CD14-positive monocyte (primary cell): ENCODE data around the gene SMYD3. TPM values are rescaled to one million over a fixed set of nuclear protein-coding genes. Genes with fewer than 3 reads are reported as not detected.

Source experiments
- DNase-seq, 3 donors: peaks; one replicate each; pipeline ENCODE4 v3.0.0-alpha.2; 2011 to 2022
- H2AFZ ChIP-seq: 2 replicates; pipeline ENCODE4 v1.6.0; 2012; ENCODE audit warnings: mild to moderate bottlenecking, low read depth, low read length, inconsistent platforms; ENCODE audit not compliant: insufficient read depth, poor library complexity, severe bottlenecking
- H3K27ac ChIP-seq, 2 donors: 1 replicate in 1 of 2; 2 replicates in 1 of 2; pipeline ENCODE4 v1.5.1; 2012 to 2013; ENCODE audit warnings: low read length in 2 of 2, control low read depth in 1 of 2, inconsistent platforms in 1 of 2, low read depth in 1 of 2, mild to moderate bottlenecking in 1 of 2
- H3K27me3 ChIP-seq, 2 donors: one replicate each; pipeline versions ENCODE4 v1.6.0 to v1.6.1; 2011 to 2013; ENCODE audit warnings: low read length in 2 of 2; ENCODE audit not compliant: control insufficient read depth in 2 of 2, insufficient read depth in 2 of 2
- H3K36me3 ChIP-seq, 2 donors: replicated peaks in 1 of 2; 1 replicate in 1 of 2; 2 replicates in 1 of 2; pipeline versions ENCODE4 v1.5.1 to v1.6.1; 2012 to 2013; ENCODE audit warnings: low read length in 2 of 2, control low read depth in 1 of 2, inconsistent platforms in 1 of 2, mild to moderate bottlenecking in 1 of 2; ENCODE audit not compliant: insufficient read depth in 2 of 2, control insufficient read depth in 1 of 2
- H3K4me1 ChIP-seq, 2 donors: 1 replicate in 1 of 2; 2 replicates in 1 of 2; pipeline versions ENCODE4 v1.5.1 to v1.6.1; 2012 to 2013; ENCODE audit warnings: low read length in 2 of 2, control low read depth in 1 of 2, inconsistent platforms in 1 of 2, mild to moderate bottlenecking in 1 of 2, moderate library complexity in 1 of 2; ENCODE audit not compliant: insufficient read depth in 2 of 2, control insufficient read depth in 1 of 2
- H3K4me2 ChIP-seq: replicated peaks from 2 replicates; pipeline ENCODE3; 2012; ENCODE audit warnings: low read length, moderate library complexity, mild to moderate bottlenecking; ENCODE audit not compliant: poor library complexity, severe bottlenecking; ENCODE audit errors: extremely low read depth
- H3K4me3 ChIP-seq, 3 experiments: fragments of 200-600 bp in 1 of 3; sonication (generic) in 1 of 3; replicated peaks in 1 of 3; 1 replicate in 2 of 3; 2 replicates in 1 of 3; pipeline ENCODE4 v1.5.1; 2011 to 2013; ENCODE audit warnings: low read length in 3 of 3, mild to moderate bottlenecking in 3 of 3, control low read depth in 2 of 3, low read depth in 2 of 3, inconsistent platforms in 1 of 3, moderate library complexity in 1 of 3
- H3K79me2 ChIP-seq: 2 replicates; pipeline ENCODE4 v1.6.0; 2012; ENCODE audit warnings: mild to moderate bottlenecking, control low read depth, inconsistent platforms, low read length, moderate library complexity; ENCODE audit not compliant: insufficient read depth
- H3K9ac ChIP-seq: 2 replicates; pipeline ENCODE4 v1.6.0; 2017; ENCODE audit warnings: low read length, mild to moderate bottlenecking; ENCODE audit not compliant: insufficient read depth, poor library complexity, severe bottlenecking
- H3K9me3 ChIP-seq, 2 donors: replicated peaks in 1 of 2; 1 replicate in 1 of 2; 2 replicates in 1 of 2; pipeline versions ENCODE4 v1.5.1 to v1.6.1; 2012 to 2013; ENCODE audit warnings: low read length in 2 of 2, control low read depth in 1 of 2; ENCODE audit not compliant: control insufficient read depth in 1 of 2, insufficient read depth in 1 of 2
- H4K20me1 ChIP-seq: 2 replicates; pipeline ENCODE4 v1.6.0; 2012; ENCODE audit warnings: mild to moderate bottlenecking, low read length, control low read depth, moderate library complexity; ENCODE audit not compliant: insufficient read depth
- H3K27ac Mint-ChIP-seq, 7 donors: one replicate each; pipeline ENCODE4 v1.8.0; 2020; ENCODE audit warnings: mild to moderate bottlenecking in 7 of 7, mixed read lengths in 7 of 7, moderate library complexity in 6 of 7, inconsistent platforms in 2 of 7
- H3K27me3 Mint-ChIP-seq, 3 donors: one replicate each; pipeline ENCODE4 v1.8.0; 2021 to 2022; ENCODE audit warnings: low read depth in 3 of 3, mild to moderate bottlenecking in 3 of 3, mixed read lengths in 3 of 3, moderate library complexity in 3 of 3, inconsistent platforms in 1 of 3
- H3K36me3 Mint-ChIP-seq, 2 donors: one replicate each; pipeline ENCODE4 v1.8.0; 2020; ENCODE audit warnings: mixed read lengths in 2 of 2, inconsistent platforms in 1 of 2, mild to moderate bottlenecking in 1 of 2
- H3K4me1 Mint-ChIP-seq: one replicate; pipeline ENCODE4 v1.8.0; 2020; ENCODE audit warnings: mild to moderate bottlenecking, mixed read lengths
- H3K4me3 Mint-ChIP-seq, 2 donors: one replicate each; pipeline ENCODE4 v1.8.0; 2020; ENCODE audit warnings: mild to moderate bottlenecking in 2 of 2, mixed read lengths in 2 of 2, moderate library complexity in 1 of 2
- H3K9me3 Mint-ChIP-seq, 7 donors: one replicate each; pipeline ENCODE4 v1.8.0; 2020 to 2022; ENCODE audit warnings: mixed read lengths in 7 of 7, mild to moderate bottlenecking in 6 of 7, moderate library complexity in 6 of 7, inconsistent platforms in 2 of 7
- CTCF ChIP-seq: fragments of 200-600 bp; IDR thresholded peaks from one replicate; pipeline ENCODE4 v1.8.0; 2022; ENCODE audit warnings: antibody characterized with exemption, mild to moderate bottlenecking
- WGBS: methylation state at CpG from one replicate; pipeline ENCODE4 v1.1.5; 2013; ENCODE audit warnings: missing lambda C conversion rate; ENCODE audit not compliant: insufficient coverage; 5-methylcytosine and 5-hydroxymethylcytosine counted together
- intact Hi-C, 2 donors: fragments of 100-400 bp; cut with micrococcal nuclease; formaldehyde crosslinking; loops; one replicate each; pipeline versions ENCODE4 v1.15.0 to v1.15.1; 2023
- polyA plus RNA-seq, 3 donors: library from polyadenylated mRNA; depleted of rRNA in 1 of 3; unstranded in 2 of 3; stranded (reverse) in 1 of 3; fragments of 300-500 nt in 2 of 3; fragments of >200 nt in 1 of 3; fragmentation: Illumina TruSeq in 2 of 3; gene quantifications; 1 replicate in 2 of 3; 2 replicates in 1 of 3; pipeline ENCODE4 v1.2.3, GENCODE V29; 2012 to 2021

SMYD3 gene
- polyA plus RNA-seq, 3 donors = 2.7 to 8.4 (median 4.0) TPM

- no peak overlapping the region for H3K9ac ChIP-seq
- intact Hi-C loops = no loop called here
- H3K9me3 ChIP-seq = peaks cover 23 to 79% of the 10 kb centered on the region in 2 donors
- no peaks in the 10 kb centered on the region for H4K20me1 ChIP-seq
- Mint-ChIP-seq H3K27ac (peak overlapping the region in 3 of 7 donors; percentile 26 to 76 (median 75)), H3K4me1 (peaks cover 11% of the 10 kb centered on the region), H3K4me3 (no peak overlapping the region), H3K27me3 (peaks cover 0 to 3% (median 2%) of the 10 kb centered on the region in 3 donors), H3K9me3 (peaks cover 22 to 74% (median 61%) of the 10 kb centered on the region in 7 donors), H3K36me3 (peaks cover 0 to 3% of the 10 kb centered on the region in 2 donors)
- no peak for DNase-seq
- no peak for TF ChIP-seq CTCF
- H3K4me1 ChIP-seq = peaks cover 7 to 10% of the 10 kb centered on the region in 2 donors
- WGBS = 19% methylated on average over 5 of the region's 5 CpGs
- no peaks in the 10 kb centered on the region for H3K79me2 ChIP-seq
- peak overlapping the region; percentile 33 for H3K4me2 ChIP-seq
- peak overlapping the region; percentile 81 for H2AFZ ChIP-seq
- peak overlapping the region in 1 of 3 experiments; percentile 8 for H3K4me3 ChIP-seq
- H3K27ac ChIP-seq = peak overlapping the region in 1 of 2 donors; percentile 59
- no peaks in the 10 kb centered on the region for H3K27me3 ChIP-seq
- no peaks in the 10 kb centered on the region for H3K36me3 ChIP-seq
Observed at GRCh38 chr1:246527402-246528088, 20.5 kb upstream of the SMYD3 start.

DNA sequence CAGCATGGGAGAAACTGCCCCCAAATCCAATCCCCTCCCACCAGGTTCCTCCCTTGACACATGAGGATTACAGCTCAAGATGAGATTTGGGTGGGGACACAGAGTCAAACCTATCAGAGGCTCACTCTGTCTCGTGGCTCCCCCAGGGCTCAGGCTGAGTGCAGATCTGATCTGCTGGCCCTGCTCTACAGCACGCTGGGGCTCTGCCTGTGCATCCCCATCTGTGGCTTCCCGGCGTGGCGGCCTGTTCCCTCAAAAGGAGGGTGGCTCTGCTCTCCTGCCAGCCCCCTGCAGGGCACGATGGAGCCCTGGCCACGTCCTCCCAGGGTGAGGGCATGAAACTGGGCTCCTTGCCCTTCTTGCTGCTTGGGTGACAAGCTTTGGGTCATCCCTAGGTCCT is 19.8 kb upstream of the SMYD3 start:
- H3K4me2 ChIP-seq = no peak overlapping the region
- TF ChIP-seq CTCF = no peak
- peaks cover 23 to 82% of the 10 kb centered on the region in 2 donors for H3K9me3 ChIP-seq
- no peak for DNase-seq
- H4K20me1 ChIP-seq = no peaks in the 10 kb centered on the region
- Mint-ChIP-seq H3K27ac (peak overlapping the region in 1 of 7 donors; percentile 11), H3K27me3 (peaks cover 0 to 3% (median 2%) of the 10 kb centered on the region in 3 donors), H3K4me1 (peaks cover 11% of the 10 kb centered on the region), H3K36me3 (peaks cover 0 to 3% of the 10 kb centered on the region in 2 donors), H3K9me3 (peaks cover 22 to 76% (median 61%) of the 10 kb centered on the region in 7 donors), H3K4me3 (no peak overlapping the region)
- no peaks in the 10 kb centered on the region for H3K36me3 ChIP-seq
- H2AFZ ChIP-seq = peak overlapping the region; percentile 81
- intact Hi-C loops = no loop called here
- H3K27me3 ChIP-seq = no peaks in the 10 kb centered on the region
- peaks cover 7 to 10% of the 10 kb centered on the region in 2 donors for H3K4me1 ChIP-seq
- H3K79me2 ChIP-seq = no peaks in the 10 kb centered on the region
- peak overlapping the region in 1 of 3 experiments; percentile 8 for H3K4me3 ChIP-seq
- WGBS = 100% methylated on average over 7 of the region's 7 CpGs
- peak overlapping the region in 1 of 2 donors; percentile 59 for H3K27ac ChIP-seq
- H3K9ac ChIP-seq = no peak overlapping the region
